ENCODE results near the gene WDR90. TPM values are rescaled to one million over a fixed set of nuclear protein-coding genes. Genes with fewer than 3 reads are reported as not detected.

WDR90 gene
- total RNA-seq, 1 experiment from 2014 or later, result 68.2 TPM

GRCh38 chr16:615122-615521 lies 34.0 kb upstream of the WDR90 start:
- peaks cover 7 to 14% (median 11%) of the 10 kb centered on the region in 3 experiments; a peak in 6 of 7 replicates for H3K36me3 Mint-ChIP-seq (ENCODE audit: insufficient read depth in 1 of 3, low read depth in 3 of 3)
- Histone ChIP-seq H3K23me2 (ENCODE audit: insufficient read length, low read depth, low read length, poor library complexity, severe bottlenecking) (no peaks in the 10 kb centered on the region), H2BK20ac (ENCODE audit: low read depth, low read length, poor library complexity, severe bottlenecking) (no peak overlapping the region), H4K20me1 (ENCODE audit: control insufficient read depth, insufficient read depth, insufficient read length) (no peaks in the 10 kb centered on the region), H3K14ac (ENCODE audit: insufficient read depth, low read length) (no peak overlapping the region), H3K18ac (ENCODE audit: insufficient read length, low read depth, low read length) (no peak overlapping the region), H3K27me3 (ENCODE audit: insufficient read depth, low read length) (no peaks in the 10 kb centered on the region), H3K79me1 (ENCODE audit: insufficient read depth, low read depth, low read length, poor library complexity, severe bottlenecking) (no peaks in the 10 kb centered on the region), H3T11ph (ENCODE audit: low read length) (no peak overlapping the region), H2BK15ac (ENCODE audit: low read depth, low read length) (no peak overlapping the region), H3K4me1 (ENCODE audit: insufficient read depth, low read length) (no peaks in the 10 kb centered on the region), H2BK12ac (ENCODE audit: insufficient read length, low read depth, low read length) (no peak overlapping the region), H2AFZ (ENCODE audit: low read length) (no peak overlapping the region), H3K23ac (ENCODE audit: insufficient read length, low read depth, low read length) (no peak overlapping the region), H3K4me2 (ENCODE audit: insufficient read depth, insufficient read length, low read length) (no peak overlapping the region), H3K79me2 (ENCODE audit: insufficient read depth, low read length) (no peaks in the 10 kb centered on the region), H4K91ac (ENCODE audit: insufficient read length, low read depth, low read length) (no peak overlapping the region), H3K56ac (ENCODE audit: insufficient read length, low read depth, low read length) (no peak overlapping the region), H2BK120ac (ENCODE audit: low read depth, low read length, poor library complexity, severe bottlenecking) (no peak overlapping the region), H3K9ac (ENCODE audit: extremely low read depth, insufficient read length, low read length) (no peak overlapping the region), H2AK5ac (ENCODE audit: insufficient read length, low read length) (no peak overlapping the region), H2BK5ac (ENCODE audit: insufficient read length, low read length) (no peak overlapping the region), H4K8ac (replicated peaks; ENCODE audit: insufficient read length, low read depth, low read length) (no peak overlapping the region), H3K4ac (ENCODE audit: low read depth, low read length) (no peak overlapping the region), H3K9me3 (ENCODE audit: control insufficient read depth, low read depth, low read length) (no peaks in the 10 kb centered on the region), H4K5ac (ENCODE audit: insufficient read length, low read depth, low read length) (no peak overlapping the region), H3K27ac (ENCODE audit: insufficient read length, low read depth, low read length) (no peak overlapping the region)
- H3K4me3 Mint-ChIP-seq, result no peak overlapping the region
- H3K27me3 Mint-ChIP-seq (ENCODE audit: low read depth), result no peaks in the 10 kb centered on the region
- H3K9me3 Mint-ChIP-seq, result 0 out of 5 replicates have a peak, but pooled peaks cover 0 to 3% of the 10 kb centered on the region in 2 experiments
- TF ChIP-seq, protein P1, sequence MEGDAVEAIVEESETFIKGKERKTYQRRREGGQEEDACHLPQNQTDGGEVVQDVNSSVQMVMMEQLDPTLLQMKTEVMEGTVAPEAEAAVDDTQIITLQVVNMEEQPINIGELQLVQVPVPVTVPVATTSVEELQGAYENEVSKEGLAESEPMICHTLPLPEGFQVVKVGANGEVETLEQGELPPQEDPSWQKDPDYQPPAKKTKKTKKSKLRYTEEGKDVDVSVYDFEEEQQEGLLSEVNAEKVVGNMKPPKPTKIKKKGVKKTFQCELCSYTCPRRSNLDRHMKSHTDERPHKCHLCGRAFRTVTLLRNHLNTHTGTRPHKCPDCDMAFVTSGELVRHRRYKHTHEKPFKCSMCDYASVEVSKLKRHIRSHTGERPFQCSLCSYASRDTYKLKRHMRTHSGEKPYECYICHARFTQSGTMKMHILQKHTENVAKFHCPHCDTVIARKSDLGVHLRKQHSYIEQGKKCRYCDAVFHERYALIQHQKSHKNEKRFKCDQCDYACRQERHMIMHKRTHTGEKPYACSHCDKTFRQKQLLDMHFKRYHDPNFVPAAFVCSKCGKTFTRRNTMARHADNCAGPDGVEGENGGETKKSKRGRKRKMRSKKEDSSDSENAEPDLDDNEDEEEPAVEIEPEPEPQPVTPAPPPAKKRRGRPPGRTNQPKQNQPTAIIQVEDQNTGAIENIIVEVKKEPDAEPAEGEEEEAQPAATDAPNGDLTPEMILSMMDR (conservative IDR thresholded peaks at IDR 0.05), result no peak
- H3K27ac Mint-ChIP-seq, result peak overlapping the region in 1 of 3 experiments; percentile 13; a peak in 2 of 7 replicates
- H3K4me1 Mint-ChIP-seq, result peaks cover 4 to 5% of the 10 kb centered on the region in 2 experiments
- WGBS (ENCODE audit: extremely low coverage, insufficient read length, low lambda C conversion rate), result no CpG with 5 or more reads among the region's 13 CpGs
- DNase-seq, result no peak
